Femur (tissue), 1 donor: ENCODE measurements around the gene ZBED6.

Experiments used
- DNase-seq: peaks from one replicate; pipeline ENCODE4 v3.0.0-alpha.2; 2017

Gene ZBED6

GRCh38 chr1:203842559-203842876 is 47.1 kb downstream of the ZBED6 start:
- DNase-seq: no peak

GRCh38 chr1:203843435-203843834 is 48.0 kb downstream of the ZBED6 start:
- no peak for DNase-seq
